KBM-7 (cell line): ENCODE results near the gene ABI3BP.
A peak's percentile ranks its signal among the peaks of the same experiment; 100 is the strongest.

Experiments
- DNase-seq: peaks from one replicate; pipeline ENCODE4 v3.0.0-alpha.2; 2015
- in situ Hi-C: fragments of 300-500 bp; cut with MboI; formaldehyde crosslinking; loops from 2 replicates; pipeline ENCODE4 v1.14.3; 2020; ENCODE audit warnings: low sequenced_read_pairs, low pct_unique_long_range_greater_than_20kb, mixed read lengths

ABI3BP gene

GRCh38 chr3:100760377-100760776, 232.8 kb downstream of the ABI3BP start:
- in situ Hi-C loops: no loop called here
- DNase-seq: no peak

- in situ Hi-C loops: no loop called here
- no peak for DNase-seq
Measured at GRCh38 chr3:100759950-100760349, 233.3 kb downstream of the ABI3BP start.

- peak; percentile 12 for DNase-seq
Measured at GRCh38 chr3:100759159-100759558, 234.1 kb downstream of the ABI3BP start.

GRCh38 chr3:100756441-100756840, 236.8 kb downstream of the ABI3BP start:
- in situ Hi-C loops: no loop called here
- no peak for DNase-seq

More at GRCh38 chr3:100759159-100759558, 234.1 kb downstream of the ABI3BP start:
- in situ Hi-C loops: no loop called here

- DNase-seq: no peak
- in situ Hi-C loops: no loop called here
Measured at GRCh38 chr3:100754563-100755334, 238.5 kb downstream of the ABI3BP start.

GRCh38 chr3:100753846-100754245, 239.4 kb downstream of the ABI3BP start:
- no peak for DNase-seq
- in situ Hi-C loops: no loop called here

GRCh38 chr3:100748967-100749366, 244.3 kb downstream of the ABI3BP start:
- in situ Hi-C loops: no loop called here

GRCh38 chr3:100748220-100748619, 245.0 kb downstream of the ABI3BP start:
- in situ Hi-C loops: no loop called here
- no peak for DNase-seq

More at GRCh38 chr3:100748967-100749366, 244.3 kb downstream of the ABI3BP start:
- DNase-seq: no peak

- in situ Hi-C loops: no loop called here
- DNase-seq: no peak
Measured at GRCh38 chr3:100746092-100746491, 247.1 kb downstream of the ABI3BP start.

- no peak for DNase-seq
- in situ Hi-C loops: no loop called here
Measured at GRCh38 chr3:100745617-100746016, 247.6 kb downstream of the ABI3BP start.

GRCh38 chr3:100744671-100745070, 248.6 kb downstream of the ABI3BP start:
- DNase-seq: no peak
- in situ Hi-C loops: no loop called here

- DNase-seq: no peak
- in situ Hi-C loops: no loop called here
Measured at GRCh38 chr3:100743535-100743934, 249.7 kb downstream of the ABI3BP start.

GRCh38 chr3:100740207-100740606, 253.0 kb downstream of the ABI3BP start:
- DNase-seq: no peak
- in situ Hi-C loops: no loop called here

GRCh38 chr3:100737334-100737733, 255.9 kb downstream of the ABI3BP start:
- DNase-seq: peak; percentile 18
- in situ Hi-C loops: no loop called here

GRCh38 chr3:100732435-100732834, 260.8 kb downstream of the ABI3BP start:
- no peak for DNase-seq
- in situ Hi-C loops: no loop called here

- in situ Hi-C loops: no loop called here
- DNase-seq: no peak
Measured at GRCh38 chr3:100730524-100730923, 262.7 kb downstream of the ABI3BP start.

- no peak for DNase-seq
- in situ Hi-C loops: no loop called here
Measured at GRCh38 chr3:100726706-100727105, 266.5 kb downstream of the ABI3BP start.

GRCh38 chr3:100725935-100726513, 267.2 kb downstream of the ABI3BP start:
- DNase-seq: no peak
- in situ Hi-C loops: no loop called here

- DNase-seq: no peak
Measured at GRCh38 chr3:100720426-100720825, 272.8 kb downstream of the ABI3BP start.

GRCh38 chr3:100719136-100719535, 274.1 kb downstream of the ABI3BP start:
- in situ Hi-C loops: no loop called here
- no peak for DNase-seq

More at GRCh38 chr3:100720426-100720825, 272.8 kb downstream of the ABI3BP start:
- in situ Hi-C loops: no loop called here
